ENCODE data around the gene HSFY1.
"Not testable (repeated sequence)": the region's sequence is repeated elsewhere in the genome, so short reads cannot be mapped to it uniquely, and the experiment has no call there.

Gene HSFY1, protein sequence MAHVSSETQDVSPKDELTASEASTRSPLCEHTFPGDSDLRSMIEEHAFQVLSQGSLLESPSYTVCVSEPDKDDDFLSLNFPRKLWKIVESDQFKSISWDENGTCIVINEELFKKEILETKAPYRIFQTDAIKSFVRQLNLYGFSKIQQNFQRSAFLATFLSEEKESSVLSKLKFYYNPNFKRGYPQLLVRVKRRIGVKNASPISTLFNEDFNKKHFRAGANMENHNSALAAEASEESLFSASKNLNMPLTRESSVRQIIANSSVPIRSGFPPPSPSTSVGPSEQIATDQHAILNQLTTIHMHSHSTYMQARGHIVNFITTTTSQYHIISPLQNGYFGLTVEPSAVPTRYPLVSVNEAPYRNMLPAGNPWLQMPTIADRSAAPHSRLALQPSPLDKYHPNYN

DNA sequence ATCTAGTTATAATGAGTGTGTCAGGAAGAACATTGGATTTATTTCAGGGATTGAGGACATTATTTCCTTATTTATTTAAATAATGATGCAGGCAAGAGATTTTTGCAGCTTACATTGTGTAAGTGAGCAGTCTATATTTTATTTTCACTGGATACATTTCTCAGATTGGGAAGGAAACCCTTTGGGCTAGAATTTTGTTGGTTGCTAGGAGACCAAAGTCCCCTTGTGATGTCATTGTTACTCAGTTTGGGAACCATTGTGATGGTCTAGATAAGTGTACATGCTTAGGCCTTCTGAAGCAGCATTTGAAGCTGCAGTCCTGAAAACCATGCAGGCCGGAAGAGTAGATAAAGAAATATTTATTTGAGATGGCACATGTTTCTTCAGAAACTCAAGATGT lies at the start of gene HSFY1:
Gene HSFY1 (plus strand): TSS at position 301 of the 400 bp plus-strand sequence. CDS start 68 bp downstream, at position 369.
- H3K4me3 ChIP-seq (ENCODE audit: low read depth, low read length); H3K27me3 ChIP-seq (ENCODE audit: control insufficient read depth, insufficient read depth, low read length); H3K9me3 ChIP-seq (ENCODE audit: control insufficient read depth, insufficient read depth, low read length); H3K36me3 ChIP-seq (ENCODE audit: control insufficient read depth, insufficient read depth, low read length); H3K9ac ChIP-seq (ENCODE audit: low read depth, low read length); H3K4me1 ChIP-seq (ENCODE audit: control insufficient read depth, insufficient read depth, low read length): not testable (repeated sequence)

DNA sequence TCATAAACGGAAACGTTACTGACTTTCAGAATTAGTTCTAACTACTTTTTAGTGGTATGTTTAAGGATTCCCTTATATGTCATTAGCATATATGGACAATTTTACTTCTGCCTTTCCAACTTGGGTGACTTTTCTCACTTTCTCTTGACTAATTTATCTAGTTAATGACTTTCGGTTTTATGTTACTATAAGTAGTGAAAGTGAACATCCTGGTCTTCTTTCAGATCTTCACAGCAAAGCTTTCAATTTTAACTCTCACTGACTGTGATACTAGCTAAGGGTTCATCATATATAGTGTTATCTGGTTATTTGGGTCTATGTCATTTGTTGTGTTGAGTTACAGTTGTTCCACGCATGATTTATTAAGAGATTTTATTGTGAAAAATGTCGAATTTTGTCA lies 42.3 kb upstream of the HSFY1 start:
- H3K27me3 ChIP-seq (ENCODE audit: control insufficient read depth, insufficient read depth, low read length); H3K4me3 ChIP-seq (ENCODE audit: low read depth, low read length); H3K9ac ChIP-seq (ENCODE audit: low read depth, low read length); H3K36me3 ChIP-seq (ENCODE audit: control insufficient read depth, insufficient read depth, low read length); H3K4me1 ChIP-seq (ENCODE audit: control insufficient read depth, insufficient read depth, low read length); H3K9me3 ChIP-seq (ENCODE audit: control insufficient read depth, insufficient read depth, low read length): not testable (repeated sequence)

DNA sequence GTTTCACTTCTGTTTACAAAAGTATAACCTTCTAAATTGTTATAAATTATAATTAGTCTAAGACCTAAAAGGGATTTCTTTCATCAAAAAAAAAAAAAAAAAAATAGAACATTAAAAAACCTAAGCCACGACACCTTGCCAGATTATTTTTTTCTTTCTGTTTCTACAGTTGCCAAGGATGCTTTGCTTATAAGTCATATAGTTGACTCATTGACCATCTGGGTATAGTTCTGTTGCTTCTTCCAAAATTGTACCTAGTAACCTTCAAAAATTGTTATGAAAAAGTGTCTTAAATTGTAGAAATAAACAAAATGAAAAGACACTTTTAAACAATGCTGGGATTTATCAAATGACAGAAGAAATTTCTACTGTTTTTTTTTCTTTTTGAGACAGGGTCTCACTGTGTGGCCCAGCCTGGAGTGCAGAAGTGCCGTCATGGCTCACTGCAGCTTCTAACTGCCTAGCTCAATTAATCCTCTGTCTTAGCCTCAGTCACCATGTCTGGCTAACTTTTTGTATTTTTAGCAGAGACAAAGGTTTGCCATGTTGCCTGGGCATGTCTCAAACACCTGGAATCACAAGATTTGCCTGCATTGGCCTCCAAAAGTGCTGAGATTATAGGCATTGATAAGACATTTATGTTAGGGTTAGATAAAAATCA lies 15.4 kb upstream of the HSFY1 start:
- not testable (repeated sequence) for H3K4me3 ChIP-seq (ENCODE audit: low read depth, low read length); H3K36me3 ChIP-seq (ENCODE audit: control insufficient read depth, insufficient read depth, low read length); H3K9ac ChIP-seq (ENCODE audit: low read depth, low read length); H3K27me3 ChIP-seq (ENCODE audit: control insufficient read depth, insufficient read depth, low read length); H3K9me3 ChIP-seq (ENCODE audit: control insufficient read depth, insufficient read depth, low read length); H3K4me1 ChIP-seq (ENCODE audit: control insufficient read depth, insufficient read depth, low read length)

DNA sequence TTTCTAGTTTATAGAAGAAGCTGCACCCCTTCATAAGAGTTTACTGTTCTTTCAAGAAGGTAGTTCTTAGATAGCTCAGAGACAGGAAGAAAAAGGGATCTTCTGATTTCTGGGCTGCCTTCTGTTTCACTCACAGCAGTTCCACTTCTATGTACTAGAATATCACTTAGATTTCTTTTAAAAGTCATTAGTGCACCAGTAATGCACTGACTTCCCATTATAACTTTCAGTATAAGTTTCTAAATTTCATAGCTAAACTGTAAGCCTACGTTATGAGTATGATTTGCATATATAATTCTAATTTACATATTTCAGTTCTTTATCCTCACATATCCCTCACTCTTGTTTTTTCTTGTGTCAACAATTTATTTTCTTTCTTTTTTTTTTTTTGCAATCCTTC lies 7.6 kb upstream of the HSFY1 start:
- not testable (repeated sequence) for H3K9me3 ChIP-seq (ENCODE audit: control insufficient read depth, insufficient read depth, low read length); H3K36me3 ChIP-seq (ENCODE audit: control insufficient read depth, insufficient read depth, low read length); H3K27me3 ChIP-seq (ENCODE audit: control insufficient read depth, insufficient read depth, low read length); H3K9ac ChIP-seq (ENCODE audit: low read depth, low read length); H3K4me3 ChIP-seq (ENCODE audit: low read depth, low read length); H3K4me1 ChIP-seq (ENCODE audit: control insufficient read depth, insufficient read depth, low read length)

DNA sequence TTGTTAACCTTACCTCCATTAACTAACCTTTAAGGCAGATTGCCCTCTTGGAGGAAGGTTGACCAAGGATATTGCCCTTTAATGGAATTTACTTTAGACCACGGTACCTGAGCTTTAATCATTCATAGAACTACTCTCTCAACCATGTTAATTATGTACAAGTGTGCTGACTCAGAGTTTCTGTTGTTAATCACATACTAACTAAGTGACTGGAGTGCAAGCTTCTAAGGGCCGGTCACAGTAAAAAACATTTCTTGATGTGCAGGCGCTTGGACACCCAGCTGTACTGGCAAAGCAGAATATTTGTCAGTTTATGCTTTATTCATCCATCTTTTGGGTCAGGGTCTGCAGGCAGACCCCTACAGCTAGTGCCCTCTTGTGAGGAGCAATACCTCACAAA lies 6.6 kb downstream of the HSFY1 start:
- not testable (repeated sequence) for H3K36me3 ChIP-seq (ENCODE audit: control insufficient read depth, insufficient read depth, low read length); H3K4me3 ChIP-seq (ENCODE audit: low read depth, low read length); H3K9me3 ChIP-seq (ENCODE audit: control insufficient read depth, insufficient read depth, low read length); H3K9ac ChIP-seq (ENCODE audit: low read depth, low read length); H3K27me3 ChIP-seq (ENCODE audit: control insufficient read depth, insufficient read depth, low read length); H3K4me1 ChIP-seq (ENCODE audit: control insufficient read depth, insufficient read depth, low read length)

DNA sequence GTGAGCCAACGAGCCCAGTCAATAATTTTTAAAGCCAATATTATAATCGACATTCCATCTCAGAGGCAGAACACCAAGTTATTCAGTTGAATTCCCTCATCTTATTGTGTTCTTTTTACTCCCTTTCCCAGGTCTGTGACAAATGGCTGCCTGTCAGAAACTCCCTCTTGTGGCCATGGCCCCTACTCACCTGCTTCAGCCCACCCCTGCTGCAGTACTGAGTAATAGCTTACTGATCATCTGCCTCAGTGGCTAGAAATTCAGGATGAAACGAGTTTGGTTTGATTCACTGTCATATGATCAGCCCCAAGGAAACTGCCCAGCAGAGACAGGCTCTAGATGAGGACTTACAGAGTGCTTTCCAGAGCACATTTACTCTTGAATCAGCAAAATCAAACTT lies 19.4 kb downstream of the HSFY1 start:
- H3K4me1 ChIP-seq (ENCODE audit: control insufficient read depth, insufficient read depth, low read length); H3K27me3 ChIP-seq (ENCODE audit: control insufficient read depth, insufficient read depth, low read length); H3K9ac ChIP-seq (ENCODE audit: low read depth, low read length); H3K9me3 ChIP-seq (ENCODE audit: control insufficient read depth, insufficient read depth, low read length); H3K4me3 ChIP-seq (ENCODE audit: low read depth, low read length); H3K36me3 ChIP-seq (ENCODE audit: control insufficient read depth, insufficient read depth, low read length): not testable (repeated sequence)

All from iPS-15b (cell line).